Islet precursor cell (in vitro differentiated cells): ENCODE results near the gene ZNF611.
A peak's percentile ranks its signal among the peaks of the same experiment; 100 is the strongest.
"Not testable (repeated sequence)": the region's sequence is repeated elsewhere in the genome, so short reads cannot be mapped to it uniquely, and the experiment has no call there.

Experiments used
- DNase-seq: peaks from one replicate; pipeline ENCODE4 v3.0.0-alpha.2; 2018

Gene ZNF611

DNA sequence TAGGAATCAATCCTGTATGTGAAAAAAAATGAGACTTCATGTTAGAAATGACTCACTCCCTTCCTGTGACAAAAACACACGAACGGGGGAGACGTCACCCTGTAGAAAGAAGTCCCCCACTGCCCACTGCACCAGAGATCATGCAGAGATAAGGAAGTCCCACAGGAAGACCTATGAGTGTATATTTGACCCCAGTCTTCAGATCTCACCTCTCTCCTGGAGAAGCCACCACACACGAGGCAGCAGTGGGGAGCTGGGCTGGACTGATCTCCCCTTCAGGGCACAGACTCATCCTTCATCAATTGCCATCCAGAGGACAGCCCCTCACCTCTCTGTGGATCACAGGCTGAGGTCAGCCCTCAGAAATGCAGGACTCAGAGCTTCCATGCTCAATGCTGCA is 18.9 kb downstream of the ZNF611 start:
- peak; percentile 94 for DNase-seq

- not testable (repeated sequence) for DNase-seq
These were observed 19.5 kb downstream of the ZNF611 start for GRCh38 chr19:52715330-52715729.

- DNase-seq: not testable (repeated sequence)
These were observed 21.8 kb downstream of the ZNF611 start for GRCh38 chr19:52713051-52713450.

DNA sequence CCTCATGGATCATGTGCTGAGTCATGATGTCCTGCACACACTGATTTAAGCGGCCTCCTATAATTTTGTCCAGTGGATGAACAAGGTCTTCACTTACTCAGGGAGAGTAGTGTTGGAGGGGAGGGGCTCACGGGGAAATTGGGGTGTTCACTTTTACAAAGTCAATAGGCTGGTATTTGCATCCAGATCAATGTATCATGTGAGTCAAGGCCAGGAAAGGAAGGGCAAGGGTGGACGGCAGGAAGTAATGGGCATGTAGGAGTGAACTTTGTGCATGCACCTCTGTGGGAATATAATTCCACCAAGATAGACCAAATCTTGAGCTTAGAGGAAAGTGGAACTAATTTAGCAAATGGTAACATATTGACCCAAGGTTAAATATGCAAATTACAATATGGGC is 23.2 kb downstream of the ZNF611 start:
- not testable (repeated sequence) for DNase-seq

GRCh38 chr19:52710538-52710937 is 24.3 kb downstream of the ZNF611 start:
- DNase-seq: no peak

DNA sequence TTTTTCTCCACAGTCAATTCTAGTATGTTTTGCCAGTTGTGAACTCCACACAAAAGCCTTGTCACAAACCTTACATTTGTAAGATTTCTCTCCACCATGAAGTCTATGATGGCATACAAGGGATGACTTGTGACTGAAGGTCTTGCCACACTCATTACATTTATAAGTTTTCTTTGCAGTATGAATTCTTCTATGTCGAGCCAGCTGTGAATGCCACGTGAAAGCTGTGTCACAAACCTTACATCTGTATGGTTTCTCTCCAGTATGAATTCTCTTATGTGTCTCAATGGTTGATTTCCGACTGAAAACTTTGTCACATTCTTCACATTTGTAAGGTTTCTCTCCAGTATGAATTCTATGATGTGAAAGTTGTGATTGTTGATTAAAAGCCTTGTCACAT is 29.2 kb downstream of the ZNF611 start:
- not testable (repeated sequence) for DNase-seq

- DNase-seq: no peak
These were observed 30.9 kb downstream of the ZNF611 start for GRCh38 chr19:52703917-52704316.

GRCh38 chr19:52700673-52701072 is 34.2 kb downstream of the ZNF611 start:
- no peak for DNase-seq

DNA sequence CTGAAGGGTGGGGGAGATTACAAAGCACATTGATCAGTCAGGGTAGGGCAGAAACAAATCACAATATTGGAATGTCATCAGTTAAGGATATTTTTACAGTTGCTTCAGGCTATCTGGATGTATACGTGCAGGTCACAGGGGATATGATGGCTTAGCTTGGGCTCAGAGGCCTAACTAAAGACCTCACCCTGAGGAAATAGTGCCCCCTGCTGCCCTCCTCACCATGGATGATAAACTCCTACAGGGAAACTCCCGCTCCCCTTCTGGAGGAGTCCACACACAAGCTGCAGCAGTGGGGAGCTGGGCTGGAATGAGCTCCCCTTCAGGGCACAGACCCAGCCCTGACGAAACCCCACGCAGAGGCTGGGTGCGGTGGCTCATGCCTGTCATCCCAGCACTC is 35.3 kb downstream of the ZNF611 start:
- DNase-seq: peak; percentile 59

DNA sequence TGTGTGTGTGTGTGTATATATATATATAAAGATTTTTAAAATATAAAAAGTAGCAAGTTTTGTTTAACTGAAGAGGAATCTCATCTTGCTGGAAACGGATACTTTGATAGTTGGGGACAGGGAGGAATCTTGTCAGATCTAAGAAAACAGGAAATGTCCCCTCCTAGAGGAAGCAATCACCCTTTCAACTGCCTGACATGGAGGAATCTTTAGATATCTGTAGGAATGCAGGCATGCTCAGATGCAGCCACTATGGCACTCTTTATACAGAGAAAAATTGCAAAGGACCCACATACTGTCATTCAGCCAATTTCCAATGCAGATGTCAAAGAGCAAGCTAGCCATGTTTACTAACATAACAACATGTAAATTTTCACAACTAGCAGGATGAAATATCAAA is 38.8 kb downstream of the ZNF611 start:
- DNase-seq: no peak

- DNase-seq: peak; percentile 71
These were observed 39.9 kb downstream of the ZNF611 start for GRCh38 chr19:52694921-52695320.

- DNase-seq: peak; percentile 94
These were observed 40.6 kb downstream of the ZNF611 start for GRCh38 chr19:52694281-52694680.

DNA sequence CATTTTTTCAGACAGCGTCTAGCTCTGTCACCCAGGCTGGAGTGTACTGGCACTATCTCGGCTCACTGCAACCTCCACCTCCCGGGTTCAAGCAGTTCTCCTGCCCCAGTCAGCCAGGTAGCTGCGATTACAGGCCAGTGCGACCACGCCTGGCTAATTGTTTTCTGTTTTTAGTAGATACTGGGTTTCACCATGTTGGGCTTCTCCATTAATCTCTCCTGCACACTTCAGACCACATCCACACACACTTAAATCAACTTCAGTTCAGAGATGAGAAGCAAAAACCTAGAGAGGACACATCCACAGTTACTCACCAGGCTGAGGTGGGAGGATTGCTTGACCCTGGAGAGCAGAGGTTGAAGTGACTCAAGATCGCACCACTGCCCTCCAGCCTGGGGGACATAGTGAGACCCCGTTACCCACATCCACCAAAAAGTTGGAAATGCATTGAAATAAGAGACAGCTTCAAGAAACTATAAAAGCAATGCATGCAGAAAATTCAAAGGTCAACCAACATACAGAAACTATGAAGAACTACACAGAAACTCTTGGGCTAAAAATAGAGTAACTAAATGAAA is 42.3 kb downstream of the ZNF611 start:
- DNase-seq: peak; percentile 18

GRCh38 chr19:52691737-52692136 is 43.1 kb downstream of the ZNF611 start:
- DNase-seq: peak; percentile 20

GRCh38 chr19:52691215-52691610 is 43.6 kb downstream of the ZNF611 start:
- DNase-seq: no peak

DNA sequence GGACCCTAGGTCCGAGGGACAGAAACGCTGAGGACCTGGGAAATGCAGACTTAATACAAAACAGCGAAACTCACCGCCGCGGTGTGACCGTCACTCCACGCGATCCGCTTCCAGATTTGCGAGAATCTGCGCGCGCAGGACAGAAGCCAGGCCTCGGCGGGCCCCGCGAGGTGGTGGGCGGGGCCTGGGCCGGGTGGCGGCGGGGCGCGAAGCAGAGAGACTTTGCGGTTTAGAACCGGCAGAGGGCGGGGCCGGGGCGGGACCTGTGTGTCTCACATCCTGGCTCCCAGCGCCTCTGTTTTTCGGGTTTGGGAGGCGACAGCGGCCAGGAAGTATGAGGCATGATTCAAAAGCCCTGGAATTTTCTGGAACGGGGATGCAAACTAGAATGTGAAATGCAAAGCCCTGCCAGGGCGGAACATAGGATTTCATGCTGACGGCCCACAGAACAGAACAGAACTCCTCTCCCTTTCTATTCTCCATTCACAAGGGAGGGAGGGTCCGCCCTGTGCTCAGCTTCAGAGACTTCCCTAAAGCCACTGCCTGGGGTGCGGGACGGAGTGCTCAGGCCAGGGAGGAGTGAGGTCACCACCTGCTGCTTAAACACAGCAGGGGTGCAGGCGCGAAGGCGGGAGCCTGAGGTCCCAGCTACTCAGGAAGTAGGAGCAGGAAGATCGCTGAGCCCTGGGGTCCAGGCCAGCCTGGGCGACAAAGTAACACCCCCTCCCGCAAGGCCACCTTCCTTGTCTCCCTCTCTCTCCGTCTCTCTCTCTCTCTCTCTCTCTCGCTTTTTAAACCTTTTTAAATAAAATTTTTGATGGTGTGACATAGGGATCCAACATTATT is 44.3 kb downstream of the ZNF611 start:
- peak; percentile 98 for DNase-seq

DNA sequence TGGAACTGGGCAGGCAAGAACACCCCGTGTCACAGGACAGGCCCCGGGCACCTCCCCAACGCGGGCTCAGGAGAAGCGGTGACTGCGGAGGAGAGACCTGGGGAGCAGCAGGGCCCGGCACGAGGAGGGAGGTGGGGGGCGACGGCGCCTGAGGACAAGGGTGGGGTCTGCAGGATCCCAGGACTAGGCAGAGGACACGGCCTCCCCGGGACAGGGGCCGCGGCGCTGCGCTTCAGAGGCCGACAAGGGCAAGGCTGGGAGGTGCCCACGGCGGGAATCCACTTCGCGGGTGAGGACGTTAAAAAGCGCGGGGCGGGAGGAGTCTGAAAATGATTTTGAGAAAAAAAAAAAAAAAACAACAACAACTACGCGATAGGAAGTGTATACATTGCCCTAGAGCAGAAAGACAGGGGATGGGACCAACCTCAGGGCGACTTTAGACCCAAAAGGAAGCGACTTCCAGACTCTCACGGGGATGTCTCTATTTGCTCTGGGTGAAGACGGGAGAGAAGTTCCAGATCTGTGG is 44.9 kb downstream of the ZNF611 start:
- DNase-seq: peak; percentile 64

- peak; percentile 18 for DNase-seq
These were observed 45.7 kb downstream of the ZNF611 start for GRCh38 chr19:52688925-52689796.

DNA sequence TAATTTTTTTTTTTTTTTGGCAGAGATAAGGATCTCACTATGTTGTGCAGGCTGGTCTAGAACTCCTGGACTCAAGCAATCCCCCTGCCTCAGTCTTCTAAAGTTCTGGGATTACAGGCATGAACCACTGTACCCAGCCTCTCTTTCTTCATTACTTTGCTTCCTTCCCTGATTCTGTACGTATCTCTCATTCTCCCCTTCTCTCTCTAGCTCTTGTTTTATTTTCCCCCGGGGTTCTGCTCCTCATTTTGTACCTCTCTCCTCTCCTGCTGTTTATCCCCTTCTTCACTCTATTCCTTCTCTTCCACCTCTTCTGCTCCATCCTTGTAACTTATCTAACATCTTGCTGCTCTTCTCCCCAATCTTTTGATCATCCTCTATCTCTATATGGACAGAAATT is 46.5 kb downstream of the ZNF611 start:
- no peak for DNase-seq

DNA sequence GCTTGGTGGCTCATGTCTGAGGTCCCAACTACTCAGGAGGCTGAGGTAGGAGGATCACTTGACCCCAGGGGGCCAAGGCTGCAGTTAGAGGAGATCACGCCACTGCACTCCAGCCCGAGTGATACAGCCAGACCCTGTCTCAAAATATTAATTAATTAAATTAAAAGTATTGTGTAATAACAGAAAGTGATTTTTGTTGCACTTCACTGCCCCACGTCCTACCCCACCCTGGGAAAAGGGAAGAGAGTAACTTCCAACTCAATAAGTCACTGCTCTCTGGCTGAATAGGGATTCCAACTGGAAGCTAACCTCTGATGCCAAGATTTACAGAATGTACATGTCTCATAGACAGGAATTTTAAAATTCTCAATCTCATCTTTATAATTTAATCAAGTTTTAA is 47.2 kb downstream of the ZNF611 start:
- DNase-seq: no peak

DNA sequence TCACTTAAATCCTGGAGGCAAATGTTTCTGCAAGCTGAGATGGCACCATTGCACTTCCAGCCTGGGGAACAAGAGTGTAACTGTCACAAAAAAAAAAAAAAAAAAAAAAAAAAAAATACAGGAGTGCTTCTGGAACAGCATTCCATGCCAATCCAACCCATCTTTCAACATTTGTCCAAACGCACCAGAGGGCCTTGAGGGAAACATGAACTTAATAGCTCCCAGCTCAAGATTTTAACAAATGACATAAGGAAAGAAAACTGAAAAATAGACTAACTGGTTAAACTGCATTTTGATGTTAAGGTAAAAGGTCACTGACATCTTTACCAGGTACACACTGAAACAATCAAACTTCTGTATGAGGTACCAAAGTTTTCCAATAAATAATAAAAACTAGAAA is 49.0 kb downstream of the ZNF611 start:
- DNase-seq: no peak

DNA sequence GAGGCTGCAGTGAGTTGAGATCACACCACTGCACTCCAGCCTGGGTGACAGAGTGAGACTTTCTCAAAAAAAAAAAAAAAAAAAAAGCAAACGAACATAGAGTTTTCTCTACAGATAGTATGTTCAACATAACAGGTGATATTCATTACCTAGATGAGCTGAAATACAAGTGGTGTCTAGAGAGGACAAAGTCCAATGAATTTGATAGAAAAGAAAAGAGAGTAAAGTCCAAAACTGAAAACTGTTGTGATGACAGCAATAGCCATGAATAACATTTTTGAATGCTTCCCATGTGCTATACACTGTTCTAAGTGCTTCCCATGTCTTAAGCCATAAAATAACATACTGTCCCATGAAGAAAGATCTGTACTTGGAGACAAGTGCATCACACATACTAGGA is 53.6 kb downstream of the ZNF611 start:
- not testable (repeated sequence) for DNase-seq

GRCh38 chr19:52679598-52679997 is 55.2 kb downstream of the ZNF611 start:
- no peak for DNase-seq
